ENCODE results near the gene EREG.
A peak's percentile ranks its signal among the peaks of the same experiment; 100 is the strongest.

The EREG gene

DNA sequence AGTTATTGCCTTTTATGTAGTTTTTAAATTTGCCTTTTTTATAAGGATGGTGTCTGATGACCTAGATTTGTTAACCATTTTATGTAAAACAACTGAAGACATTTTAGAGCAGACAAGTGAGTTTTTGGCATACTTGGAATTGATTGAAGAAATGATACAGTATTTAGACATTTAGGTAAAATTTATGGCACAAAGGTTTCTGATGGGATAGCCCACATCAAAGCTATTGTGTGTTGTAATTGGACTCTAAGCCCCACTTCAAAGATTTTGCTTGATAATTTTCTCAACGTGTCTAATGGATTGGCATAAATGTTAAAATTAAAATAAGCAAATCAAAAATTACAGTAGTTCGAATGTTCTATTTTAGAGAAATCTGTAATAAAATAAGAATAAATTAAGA lies 39.1 kb upstream of the EREG start:
- Histone ChIP-seq H4K20me1 (no peaks in the 10 kb centered on the region), H3K36me3 (no peaks in the 10 kb centered on the region), H3K27ac (no peak overlapping the region), H3K9ac (no peak overlapping the region), H3K4me3 (no peak overlapping the region), H3K27me3 (no peaks in the 10 kb centered on the region), H3K4me2 (no peak overlapping the region), H3K4me1 (no peaks in the 10 kb centered on the region), H3K9me3 (no peaks in the 10 kb centered on the region)
- no peak for TF ChIP-seq Cebpa-rat (IDR thresholded peaks at IDR 0.05)

DNA sequence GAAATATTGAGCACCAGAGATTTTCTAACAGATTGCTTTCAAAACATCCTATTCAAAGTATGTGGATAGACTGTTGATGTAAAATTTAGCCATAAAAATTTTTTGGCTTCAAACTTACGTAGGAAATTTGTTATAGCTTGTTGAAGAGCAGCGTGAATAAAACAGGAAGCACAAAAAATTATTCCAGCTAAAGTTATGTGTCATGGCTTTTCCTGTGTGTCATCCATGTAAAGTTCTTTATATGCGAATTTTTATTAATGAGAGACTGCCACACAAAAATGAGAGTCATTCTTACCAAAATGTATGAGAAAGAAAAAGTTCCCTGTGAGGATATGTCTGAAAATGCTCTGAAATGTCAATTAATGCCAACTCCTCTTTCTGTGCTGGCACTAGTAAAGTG lies 37.2 kb upstream of the EREG start:
- H3K27ac ChIP-seq = no peak overlapping the region
- TF ChIP-seq Cebpa-rat (IDR thresholded peaks at IDR 0.05) = no peak
- no peak overlapping the region for H3K4me3 ChIP-seq
- no peaks in the 10 kb centered on the region for H3K27me3 ChIP-seq
- no peaks in the 10 kb centered on the region for H3K36me3 ChIP-seq
- H4K20me1 ChIP-seq = no peaks in the 10 kb centered on the region
- H3K9ac ChIP-seq = no peak overlapping the region
- no peaks in the 10 kb centered on the region for H3K4me1 ChIP-seq
- H3K4me2 ChIP-seq = no peak overlapping the region
- no peaks in the 10 kb centered on the region for H3K9me3 ChIP-seq

DNA sequence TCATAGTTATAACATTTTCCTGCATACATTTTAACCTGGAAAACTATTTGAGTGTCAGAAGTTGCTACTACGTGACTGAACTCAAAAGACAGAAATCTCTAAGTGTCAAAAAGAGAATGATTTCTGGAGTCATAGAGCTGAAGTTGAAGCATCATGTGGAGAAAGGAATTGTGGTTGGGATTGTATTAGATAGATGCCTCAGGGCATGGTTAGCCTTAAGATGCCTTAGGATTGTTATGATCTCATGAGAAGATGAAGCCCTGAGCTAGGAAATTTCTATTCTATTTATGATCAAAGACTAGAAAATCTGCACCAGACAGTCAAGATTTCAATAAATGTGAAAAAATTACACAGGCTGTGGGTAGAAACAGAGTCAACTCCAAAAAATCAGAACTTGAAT lies 36.4 kb upstream of the EREG start:
- Histone ChIP-seq H3K4me1 (no peaks in the 10 kb centered on the region), H3K9me3 (no peaks in the 10 kb centered on the region), H3K4me3 (no peak overlapping the region), H4K20me1 (no peaks in the 10 kb centered on the region), H3K27me3 (no peaks in the 10 kb centered on the region), H3K4me2 (no peak overlapping the region), H3K36me3 (no peaks in the 10 kb centered on the region), H3K9ac (no peak overlapping the region), H3K27ac (no peak overlapping the region)
- TF ChIP-seq Cebpa-rat (IDR thresholded peaks at IDR 0.05) = no peak

DNA sequence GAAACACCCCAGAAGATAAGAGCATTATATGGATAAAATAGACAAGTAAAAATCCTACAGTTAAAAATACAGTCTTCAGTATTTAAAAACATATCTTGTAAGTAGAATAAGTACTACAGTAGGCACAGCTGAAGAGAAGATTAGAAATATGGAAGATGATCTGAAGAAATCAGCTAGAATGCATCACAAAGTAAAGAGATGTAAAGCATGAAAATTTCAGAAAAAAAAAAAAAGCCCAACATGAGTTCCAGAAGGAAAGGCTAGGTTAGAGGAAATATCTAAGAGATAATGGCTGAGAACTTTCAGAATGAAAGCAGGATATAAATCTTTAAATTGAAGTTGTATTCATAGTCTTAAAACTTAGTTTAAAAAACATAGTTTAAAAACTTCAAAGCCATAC lies 35.6 kb upstream of the EREG start:
- H3K4me2 ChIP-seq = no peak overlapping the region
- no peaks in the 10 kb centered on the region for H3K4me1 ChIP-seq
- no peak overlapping the region for H3K4me3 ChIP-seq
- H3K36me3 ChIP-seq = no peaks in the 10 kb centered on the region
- TF ChIP-seq Cebpa-rat (IDR thresholded peaks at IDR 0.05) = no peak
- H3K9ac ChIP-seq = no peak overlapping the region
- H3K27ac ChIP-seq = no peak overlapping the region
- peaks cover 5% of the 10 kb centered on the region for H3K9me3 ChIP-seq
- no peaks in the 10 kb centered on the region for H4K20me1 ChIP-seq
- H3K27me3 ChIP-seq = no peaks in the 10 kb centered on the region

DNA sequence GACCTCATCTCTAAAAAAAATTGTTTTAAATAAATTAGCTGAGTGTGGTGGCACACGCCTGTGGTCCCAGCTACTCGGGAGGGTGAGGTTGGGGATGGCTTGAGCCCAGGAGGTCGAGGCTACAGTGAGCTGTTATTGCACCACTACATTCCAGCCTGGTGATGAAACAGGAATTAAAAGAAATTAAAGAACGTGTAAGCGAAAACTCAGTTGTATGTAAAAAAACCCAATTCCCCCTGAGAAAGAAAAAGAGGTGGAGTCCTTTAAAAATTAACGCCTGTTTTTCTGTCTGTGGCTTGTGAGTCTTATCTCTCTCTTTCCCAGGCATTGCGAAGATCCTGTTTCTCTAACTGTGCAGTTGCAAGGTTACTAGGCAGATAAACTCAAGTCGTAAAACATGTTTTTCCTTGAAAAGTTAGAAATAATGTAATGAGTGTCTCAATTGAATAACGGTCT lies 34.6 kb upstream of the EREG start:
- TF ChIP-seq Cebpa-rat (IDR thresholded peaks at IDR 0.05) = no peak
- Histone ChIP-seq H3K9me3 (peaks cover 12% of the 10 kb centered on the region), H3K4me2 (no peak overlapping the region), H3K27ac (no peak overlapping the region), H3K27me3 (no peaks in the 10 kb centered on the region), H3K4me3 (no peak overlapping the region), H3K4me1 (peaks cover 1% of the 10 kb centered on the region; the same call in 1 of the 2 replicates), H3K36me3 (no peaks in the 10 kb centered on the region), H3K9ac (no peak overlapping the region), H4K20me1 (no peaks in the 10 kb centered on the region)

DNA sequence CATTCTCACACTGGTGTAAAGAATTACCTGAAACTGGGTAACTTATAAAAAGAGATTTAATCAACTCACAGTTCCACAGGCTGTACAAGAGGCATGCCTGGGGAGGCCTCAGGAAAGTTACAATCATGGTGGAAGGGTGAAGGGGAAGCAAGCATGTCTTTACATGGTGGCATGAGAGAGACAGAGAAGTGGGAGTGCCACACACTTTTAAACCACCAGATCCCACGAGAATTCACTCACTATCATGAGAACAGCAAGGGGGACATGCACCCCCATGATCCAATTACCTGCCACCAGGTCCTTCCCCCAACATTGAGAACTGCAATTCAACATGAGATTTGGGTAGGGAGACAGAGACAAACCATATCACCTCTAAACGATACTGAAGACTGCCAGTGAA lies 33.7 kb upstream of the EREG start:
- no peaks in the 10 kb centered on the region for H3K36me3 ChIP-seq
- no peak for TF ChIP-seq Cebpa-rat (IDR thresholded peaks at IDR 0.05)
- no peak overlapping the region for H3K4me2 ChIP-seq
- no peaks in the 10 kb centered on the region for H4K20me1 ChIP-seq
- H3K4me3 ChIP-seq = no peak overlapping the region
- H3K27ac ChIP-seq = no peak overlapping the region
- peaks cover 12% of the 10 kb centered on the region for H3K9me3 ChIP-seq
- H3K4me1 ChIP-seq = peaks cover 9% of the 10 kb centered on the region
- no peak overlapping the region for H3K9ac ChIP-seq
- H3K27me3 ChIP-seq = no peaks in the 10 kb centered on the region

DNA sequence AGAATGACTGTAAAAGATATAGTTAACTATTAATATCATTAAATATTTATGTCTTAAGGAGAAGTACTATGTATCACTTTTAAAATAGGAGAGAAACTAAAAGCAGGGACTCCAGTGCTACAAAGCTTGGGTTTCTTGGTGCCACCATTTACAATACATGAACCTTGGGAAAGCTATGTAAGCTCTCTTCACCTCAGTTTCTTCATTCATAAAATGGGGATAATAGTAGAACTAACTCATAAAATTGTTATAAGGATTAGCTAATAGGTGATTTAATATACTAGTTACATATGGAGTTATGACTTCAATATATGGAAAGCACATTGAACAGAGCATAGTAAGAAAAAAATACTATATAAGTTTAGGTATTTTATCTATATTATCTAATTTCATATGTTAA lies 33.0 kb upstream of the EREG start:
- Histone ChIP-seq H3K36me3 (no peaks in the 10 kb centered on the region), H3K4me3 (no peak overlapping the region), H4K20me1 (no peaks in the 10 kb centered on the region), H3K4me2 (no peak overlapping the region), H3K4me1 (peaks cover 9% of the 10 kb centered on the region), H3K9me3 (peaks cover 12% of the 10 kb centered on the region), H3K27ac (no peak overlapping the region), H3K27me3 (no peaks in the 10 kb centered on the region), H3K9ac (no peak overlapping the region)
- no peak for TF ChIP-seq Cebpa-rat (IDR thresholded peaks at IDR 0.05)

DNA sequence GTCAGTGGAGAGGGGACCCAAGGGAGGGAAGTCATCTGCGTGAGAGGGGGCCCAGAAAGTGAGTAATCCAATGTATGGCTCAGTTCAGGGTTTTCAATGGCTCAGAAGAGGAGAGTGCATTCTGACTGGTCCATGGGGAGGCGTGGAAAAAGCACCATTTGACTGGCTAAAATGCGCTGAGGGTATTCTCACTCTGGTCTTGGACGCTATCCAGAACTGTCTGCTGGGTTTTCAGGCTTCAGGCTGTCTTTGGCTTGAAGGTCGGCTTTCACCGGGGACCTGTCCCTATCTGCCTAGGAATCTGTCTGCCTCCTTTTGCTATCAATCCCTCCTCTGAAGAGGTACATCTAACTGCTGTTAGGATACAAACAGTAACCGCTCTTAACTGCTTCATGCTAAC lies 30.3 kb upstream of the EREG start:
- TF ChIP-seq Cebpa-rat (IDR thresholded peaks at IDR 0.05) = no peak
- Histone ChIP-seq H3K9ac (no peak overlapping the region), H4K20me1 (no peaks in the 10 kb centered on the region), H3K27me3 (no peaks in the 10 kb centered on the region), H3K4me2 (no peak overlapping the region), H3K9me3 (peaks cover 12% of the 10 kb centered on the region), H3K27ac (no peak overlapping the region), H3K36me3 (no peaks in the 10 kb centered on the region), H3K4me3 (no peak overlapping the region), H3K4me1 (peaks cover 9% of the 10 kb centered on the region)

DNA sequence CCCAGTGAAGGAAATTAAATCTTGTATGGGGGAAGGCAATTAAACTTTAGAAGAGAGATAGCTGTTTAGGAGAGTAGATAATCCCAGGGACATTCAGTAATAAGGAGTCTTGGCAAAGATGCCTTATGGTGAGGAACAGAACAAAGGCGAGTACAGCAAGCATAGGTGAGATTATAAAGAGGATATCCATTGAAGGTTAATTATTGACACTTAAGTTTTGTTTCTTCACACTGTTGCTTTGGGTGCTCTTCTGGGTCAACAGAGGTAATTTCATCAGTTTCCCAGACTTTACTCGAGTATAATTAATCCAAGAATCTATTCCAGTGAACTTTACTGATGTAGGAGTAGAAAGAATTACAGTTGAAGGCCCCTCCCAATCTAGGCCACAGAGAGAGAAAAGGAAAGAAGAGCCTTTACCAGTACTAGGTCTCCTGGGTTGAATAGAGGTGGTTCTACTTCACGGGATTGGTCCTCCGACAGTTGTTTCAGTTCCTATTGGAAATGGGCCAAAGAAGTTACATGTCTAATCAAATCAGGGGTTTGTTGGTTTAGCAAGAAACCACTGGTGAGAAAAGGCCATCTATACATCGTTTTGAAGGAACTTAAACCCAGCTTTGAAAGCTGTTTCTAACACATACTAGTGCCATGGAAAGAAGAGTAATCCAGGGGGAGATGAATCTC lies 29.5 kb upstream of the EREG start:
- Histone ChIP-seq H3K9ac (no peak overlapping the region), H3K4me3 (no peak overlapping the region), H3K9me3 (peaks cover 13% of the 10 kb centered on the region), H3K4me2 (peak overlapping the region; percentile 10; the same call in 1 of the 2 replicates), H3K27ac (no peak overlapping the region), H3K36me3 (no peaks in the 10 kb centered on the region), H4K20me1 (no peaks in the 10 kb centered on the region), H3K27me3 (no peaks in the 10 kb centered on the region), H3K4me1 (peaks cover 9% of the 10 kb centered on the region)
- TF ChIP-seq Cebpa-rat (IDR thresholded peaks at IDR 0.05) = no peak

DNA sequence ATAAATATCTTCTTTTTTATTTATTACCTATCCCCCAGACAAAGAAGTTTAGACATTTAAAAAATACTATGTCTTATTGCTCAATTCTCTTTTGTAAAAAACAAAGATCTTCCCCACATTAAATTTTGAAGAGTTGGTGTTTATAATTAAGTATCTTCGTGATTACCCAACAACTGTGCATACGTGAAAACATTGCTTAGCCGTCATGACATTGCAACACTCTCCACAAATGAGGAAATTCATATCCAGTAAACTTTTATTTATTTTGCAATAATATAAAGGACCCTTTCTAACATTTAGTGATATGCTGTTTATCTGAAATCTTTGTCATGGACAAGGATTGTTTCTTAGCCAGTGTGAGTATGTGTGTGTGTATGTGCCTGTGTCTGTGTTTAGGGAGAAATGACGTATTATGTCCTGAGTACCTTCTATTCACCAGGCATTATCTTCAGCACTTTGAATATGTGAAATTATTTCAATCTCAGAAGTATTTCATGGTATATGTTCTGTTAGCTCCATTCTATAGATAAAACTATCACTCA lies 26.1 kb upstream of the EREG start:
- Histone ChIP-seq H3K27me3 (no peaks in the 10 kb centered on the region), H3K9me3 (peaks cover 24% of the 10 kb centered on the region), H3K4me1 (peaks cover 9% of the 10 kb centered on the region), H3K36me3 (no peaks in the 10 kb centered on the region), H3K4me3 (no peak overlapping the region), H3K27ac (no peak overlapping the region), H4K20me1 (no peaks in the 10 kb centered on the region), H3K4me2 (no peak overlapping the region), H3K9ac (no peak overlapping the region)
- TF ChIP-seq Cebpa-rat (IDR thresholded peaks at IDR 0.05) = no peak
